Measurements from ENCODE around the gene FBXL2. TPM values are rescaled to one million over a fixed set of nuclear protein-coding genes. Genes with fewer than 3 reads are reported as not detected.

The FBXL2 gene
- total RNA-seq, 4 donors from 2014 or later: 2.2 to 4.1 (median 3.3) TPM

GRCh38 chr3:33372218-33373081 is 95.2 kb downstream of the FBXL2 start:
- 56% methylated on average over 14 of the region's 14 CpGs for WGBS
- H3K9me3 ChIP-seq: no peaks in the 10 kb centered on the region
- H3K4me3 ChIP-seq: no peak overlapping the region
- H3K36me3 ChIP-seq: peaks cover 11% of the 10 kb centered on the region
- H3K4me1 ChIP-seq: peaks cover 3% of the 10 kb centered on the region
- no peak for DNase-seq (ENCODE audit: low spot score in 2 of 2)
- no peak overlapping the region for H3K27ac ChIP-seq
- no peaks in the 10 kb centered on the region for H3K27me3 ChIP-seq
- TF ChIP-seq CTCF (IDR thresholded peaks at IDR 0.05): peak; percentile 73 to 86
- no peak for TF ChIP-seq POLR2A (IDR thresholded peaks at IDR 0.05)

- Histone ChIP-seq H3K9me3 (no peaks in the 10 kb centered on the region), H3K4me3 (no peak overlapping the region), H3K36me3 (peaks cover 18% of the 10 kb centered on the region), H3K27me3 (no peaks in the 10 kb centered on the region), H3K27ac (no peak overlapping the region), H3K4me1 (peaks cover 3% of the 10 kb centered on the region)
- no peak for DNase-seq (ENCODE audit: low spot score in 2 of 2)
- 54% methylated on average over 6 of the region's 6 CpGs for WGBS
- TF ChIP-seq POLR2AphosphoS5 (IDR thresholded peaks at IDR 0.05) (no peak), EP300 (IDR thresholded peaks at IDR 0.05) (no peak), POLR2A (IDR thresholded peaks at IDR 0.05) (no peak), CTCF (IDR thresholded peaks at IDR 0.05) (no peak)
These were observed 95.8 kb downstream of the FBXL2 start for GRCh38 chr3:33373082-33373437.

GRCh38 chr3:33377489-33377888 is 100.2 kb downstream of the FBXL2 start:
- peaks cover 31% of the 10 kb centered on the region for H3K36me3 ChIP-seq
- no peak overlapping the region for H3K4me3 ChIP-seq
- WGBS: 94% methylated on average over 3 of the region's 3 CpGs
- TF ChIP-seq CTCF (IDR thresholded peaks at IDR 0.05) (no peak), POLR2AphosphoS5 (IDR thresholded peaks at IDR 0.05) (no peak)
- no peak overlapping the region for H3K27ac ChIP-seq
- no peaks in the 10 kb centered on the region for H3K9me3 ChIP-seq
- no peak for DNase-seq (ENCODE audit: low spot score in 2 of 2)
- H3K4me1 ChIP-seq: peaks cover 3% of the 10 kb centered on the region
- no peaks in the 10 kb centered on the region for H3K27me3 ChIP-seq

- Histone ChIP-seq H3K4me3 (no peak overlapping the region), H3K27ac (no peak overlapping the region), H3K4me1 (no peaks in the 10 kb centered on the region), H3K36me3 (peaks cover 31% of the 10 kb centered on the region), H3K9me3 (no peaks in the 10 kb centered on the region), H3K27me3 (no peaks in the 10 kb centered on the region)
- no peak for DNase-seq (ENCODE audit: low spot score in 2 of 2)
- TF ChIP-seq EP300 (IDR thresholded peaks at IDR 0.05): no peak
- no peak for TF ChIP-seq CTCF (IDR thresholded peaks at IDR 0.05)
- no peak for TF ChIP-seq POLR2A (IDR thresholded peaks at IDR 0.05)
- TF ChIP-seq POLR2AphosphoS5 (IDR thresholded peaks at IDR 0.05): no peak
- 100% methylated on average over 3 of the region's 3 CpGs for WGBS
These were observed 100.7 kb downstream of the FBXL2 start for GRCh38 chr3:33377931-33378330.

- Histone ChIP-seq H3K4me1 (no peaks in the 10 kb centered on the region), H3K27me3 (no peaks in the 10 kb centered on the region), H3K27ac (no peak overlapping the region), H3K9me3 (no peaks in the 10 kb centered on the region), H3K36me3 (peaks cover 38% of the 10 kb centered on the region), H3K4me3 (no peak overlapping the region)
- 91% methylated on average over 3 of the region's 3 CpGs for WGBS
- no peak for DNase-seq (ENCODE audit: low spot score in 2 of 2)
- TF ChIP-seq POLR2A (IDR thresholded peaks at IDR 0.05): no peak
- TF ChIP-seq CTCF (IDR thresholded peaks at IDR 0.05): no peak
- TF ChIP-seq EP300 (IDR thresholded peaks at IDR 0.05): no peak
- no peak for TF ChIP-seq POLR2AphosphoS5 (IDR thresholded peaks at IDR 0.05)
These were observed 103.4 kb downstream of the FBXL2 start for GRCh38 chr3:33380653-33381052.

Measured in suprapubic skin (tissue), 4 donors.